HEK293 (cell line): ENCODE data around the gene ERI3.

Experiments used
- GLIS1 ChIP-seq: fragments of 450-650 bp; formaldehyde crosslinking; IDR thresholded peaks from 2 replicates; pipeline ENCODE4 v1.5.1; 2016; ENCODE audit warnings: missing biosample characterization, missing genetic modification characterization
- HOXA7 ChIP-seq: sonication (generic); formaldehyde crosslinking; IDR thresholded peaks from 2 replicates; pipeline ENCODE4 v1.8.1; 2022; ENCODE audit warnings: missing genetic modification reagents, borderline replicate concordance
- KLF10 ChIP-seq: fragments of 450-650 bp; IDR thresholded peaks from 2 replicates; pipeline ENCODE4 v1.5.1; 2018; ENCODE audit warnings: missing biosample characterization, mild to moderate bottlenecking, missing genetic modification characterization
- KLF9 ChIP-seq: fragments of 450-650 bp; formaldehyde crosslinking; IDR thresholded peaks from 2 replicates; pipeline ENCODE4 v1.5.1; 2016; ENCODE audit warnings: missing biosample characterization, missing genetic modification characterization, low read depth
- MYNN ChIP-seq: fragments of 450-650 bp; formaldehyde crosslinking; IDR thresholded peaks from 2 replicates; pipeline ENCODE4 v1.5.1; 2016; ENCODE audit warnings: missing biosample characterization, missing genetic modification characterization, borderline replicate concordance
- OVOL3 ChIP-seq: fragments of 450-650 bp; formaldehyde crosslinking; IDR thresholded peaks from 2 replicates; pipeline ENCODE4 v1.5.1; 2016; ENCODE audit warnings: missing biosample characterization, missing genetic modification characterization
- PRDM2 ChIP-seq: fragments of 450-650 bp; formaldehyde crosslinking; IDR thresholded peaks from 2 replicates; pipeline ENCODE4 v1.5.1; 2016; ENCODE audit warnings: missing biosample characterization, missing genetic modification characterization, borderline replicate concordance
- YY1 ChIP-seq: fragments of 450-650 bp; formaldehyde crosslinking; IDR thresholded peaks from 2 replicates; pipeline ENCODE4 v1.5.1; 2018; ENCODE audit warnings: missing biosample characterization, missing genetic modification characterization
- ZBTB17 ChIP-seq: fragments of 450-650 bp; formaldehyde crosslinking; IDR thresholded peaks from 2 replicates; pipeline ENCODE4 v1.5.1; 2016; ENCODE audit warnings: missing biosample characterization, missing genetic modification characterization
- ZEB2 ChIP-seq: fragments of 450-650 bp; formaldehyde crosslinking; IDR thresholded peaks from 2 replicates; pipeline ENCODE4 v1.5.1; 2016; ENCODE audit warnings: missing biosample characterization, missing genetic modification characterization
- ZFP69B ChIP-seq: fragments of 450-650 bp; formaldehyde crosslinking; IDR thresholded peaks from 2 replicates; pipeline ENCODE4 v1.5.1; 2016; ENCODE audit warnings: missing biosample characterization, missing genetic modification characterization
- ZIC2 ChIP-seq: fragments of 450-650 bp; formaldehyde crosslinking; IDR thresholded peaks from 2 replicates; pipeline ENCODE4 v1.5.1; 2016; ENCODE audit warnings: missing biosample characterization, missing genetic modification characterization
- ZNF157 ChIP-seq: fragments of 450-650 bp; formaldehyde crosslinking; IDR thresholded peaks from 2 replicates; pipeline ENCODE4 v1.5.1; 2016; ENCODE audit warnings: missing biosample characterization, missing genetic modification characterization
- ZNF214 ChIP-seq: fragments of 450-650 bp; formaldehyde crosslinking; IDR thresholded peaks from 2 replicates; pipeline ENCODE4 v1.5.1; 2017; ENCODE audit warnings: missing biosample characterization, mild to moderate bottlenecking, missing genetic modification characterization, borderline replicate concordance
- ZNF24 ChIP-seq: fragments of 450-650 bp; formaldehyde crosslinking; IDR thresholded peaks from 2 replicates; pipeline ENCODE4 v1.5.1; 2016; ENCODE audit warnings: missing biosample characterization, missing genetic modification characterization
- ZNF311 ChIP-seq: fragments of 450-650 bp; formaldehyde crosslinking; IDR thresholded peaks from 2 replicates; pipeline ENCODE4 v1.5.1; 2017; ENCODE audit warnings: missing biosample characterization, missing genetic modification characterization, borderline replicate concordance
- ZNF350 ChIP-seq: fragments of 450-650 bp; formaldehyde crosslinking; IDR thresholded peaks from 2 replicates; pipeline ENCODE4 v1.5.0; 2017; ENCODE audit warnings: missing biosample characterization, mild to moderate bottlenecking, missing genetic modification characterization
- ZNF354C ChIP-seq: fragments of 450-650 bp; formaldehyde crosslinking; IDR thresholded peaks from 2 replicates; pipeline ENCODE4 v1.5.1; 2016; ENCODE audit warnings: missing biosample characterization, missing genetic modification characterization, low read depth, borderline replicate concordance
- ZNF366 ChIP-seq: fragments of 450-650 bp; formaldehyde crosslinking; conservative IDR thresholded peaks from 2 replicates; pipeline ENCODE4 v1.5.1; 2016; ENCODE audit warnings: missing biosample characterization, missing genetic modification characterization
- ZNF398 ChIP-seq: fragments of 450-650 bp; formaldehyde crosslinking; IDR thresholded peaks from 2 replicates; pipeline ENCODE4 v1.5.1; 2017; ENCODE audit warnings: missing biosample characterization, missing genetic modification characterization
- ZNF560 ChIP-seq: fragments of 450-650 bp; formaldehyde crosslinking; IDR thresholded peaks from 2 replicates; pipeline ENCODE4 v1.5.1; 2017; ENCODE audit warnings: missing biosample characterization, missing genetic modification characterization, borderline replicate concordance
- ZNF621 ChIP-seq: fragments of 450-650 bp; formaldehyde crosslinking; IDR thresholded peaks from 2 replicates; pipeline ENCODE4 v1.5.1; 2017; ENCODE audit warnings: missing biosample characterization, missing genetic modification characterization
- ZNF654 ChIP-seq: fragments of 450-650 bp; formaldehyde crosslinking; IDR thresholded peaks from 2 replicates; pipeline ENCODE4 v1.5.1; 2016; ENCODE audit warnings: low read depth, missing biosample characterization, missing genetic modification characterization
- ZNF660 ChIP-seq: fragments of 450-650 bp; IDR thresholded peaks from 2 replicates; pipeline ENCODE4 v1.5.1; 2018; ENCODE audit warnings: missing biosample characterization, mild to moderate bottlenecking, missing genetic modification characterization
- ZNF785 ChIP-seq: fragments of 450-650 bp; formaldehyde crosslinking; IDR thresholded peaks from 2 replicates; pipeline ENCODE4 v1.5.1; 2016; ENCODE audit warnings: missing biosample characterization, missing genetic modification characterization

The ERI3 gene

GRCh38 chr1:44354840-44355581 is at the start of gene ERI3 (continued):
- no peak for TF ChIP-seq PRDM2
- TF ChIP-seq ZNF654, result no peak
- TF ChIP-seq ZBTB17 (tag by site-specific recombination), result peak; percentile 64; the same call in 1 of the 2 replicates
- TF ChIP-seq ZNF366 (tag by site-specific recombination), result no peak
- no peak for TF ChIP-seq MYNN (tag by site-specific recombination)
- no peak for TF ChIP-seq ZFP69B (tag by site-specific recombination)
- no peak for TF ChIP-seq ZNF350
- peak; percentile 39; the same call in 1 of the 2 replicates for TF ChIP-seq ZIC2 (tag by site-specific recombination)
- TF ChIP-seq ZNF560 (tag by site-specific recombination), result no peak
- TF ChIP-seq ZNF785, result no peak
- TF ChIP-seq ZNF354C, result no peak
- no peak for TF ChIP-seq ZNF157
- TF ChIP-seq ZNF621 (tag by site-specific recombination), result no peak
- TF ChIP-seq ZEB2 (tag by site-specific recombination), result no peak
- TF ChIP-seq OVOL3 (tag by site-specific recombination), result no peak
- TF ChIP-seq ZNF24 (tag by site-specific recombination), result no peak
- no peak for TF ChIP-seq HOXA7 (CRISPR knock-in tag)
- TF ChIP-seq YY1 (tag by site-specific recombination), result peak; percentile 69; the same call in 1 of the 2 replicates
- TF ChIP-seq KLF9 (tag by site-specific recombination), result 0 out of 2 replicates have a peak, but pooled peaks have one; percentile 37
- peak; percentile 50; the same call in 1 of the 2 replicates for TF ChIP-seq KLF10 (tag by site-specific recombination)
- TF ChIP-seq ZNF660, result peak; percentile 50; the same call in 1 of the 2 replicates
- no peak for TF ChIP-seq ZNF311 (tag by site-specific recombination)
- TF ChIP-seq ZNF398, result peak; percentile 35; the same call in 1 of the 2 replicates
- peak; percentile 6; the same call in 1 of the 2 replicates for TF ChIP-seq GLIS1
- no peak for TF ChIP-seq ZNF214
